ENCODE data around the gene PLXNA3.

Gene PLXNA3

DNA sequence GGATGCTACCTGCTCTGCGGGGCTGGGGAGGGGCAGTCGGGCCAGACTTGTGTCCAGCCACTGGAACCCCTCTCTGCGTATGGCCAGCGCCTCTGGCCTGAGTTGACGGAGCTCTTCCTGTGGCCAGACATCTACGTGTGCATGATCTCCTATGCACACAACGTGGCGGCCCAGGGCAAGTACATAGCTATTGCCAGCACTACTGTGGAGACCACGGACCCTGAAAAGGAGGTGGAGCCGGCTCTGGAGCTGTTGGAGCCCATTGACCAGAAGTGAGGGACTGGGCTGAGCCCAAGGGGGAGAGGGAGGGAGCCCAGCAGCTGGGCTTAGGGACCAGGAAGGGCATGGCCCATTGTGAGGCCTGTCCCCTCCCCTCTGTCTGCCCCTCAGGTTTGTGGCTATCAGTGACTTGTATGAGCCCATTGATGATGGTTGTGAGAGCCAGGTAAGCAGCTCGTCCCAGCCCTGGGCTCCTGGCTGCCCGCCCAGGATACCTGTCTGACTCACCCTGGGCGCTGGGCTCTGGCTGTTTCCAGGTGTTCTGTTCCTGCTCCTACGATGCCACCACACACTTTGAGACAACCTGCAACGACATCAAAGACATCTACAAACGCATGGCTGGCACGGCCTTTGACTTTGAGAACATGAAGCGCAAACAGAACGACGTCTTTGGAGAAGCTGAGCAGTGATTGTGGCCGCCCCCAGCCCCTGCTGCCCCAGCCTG, 15.9 kb upstream of the PLXNA3 start:
- FAIRE-seq (no peak), DNase-seq (ENCODE audit: insufficient read length, low spot score) (no peak)
- TF ChIP-seq TAF1 (IDR thresholded peaks at IDR 0.05; ENCODE audit: low read depth, low read length), result no peak
- no peak for TF ChIP-seq POLR2AphosphoS5 (IDR thresholded peaks at IDR 0.05; ENCODE audit: low read depth, low read length)
- TF ChIP-seq POU2F2 (IDR thresholded peaks at IDR 0.05; ENCODE audit: low read depth, low read length), result no peak
- no peak for TF ChIP-seq POLR2A (IDR thresholded peaks at IDR 0.05; ENCODE audit: low read depth, low read length)
- TF ChIP-seq PAX5 (IDR thresholded peaks at IDR 0.05; ENCODE audit: insufficient read depth, low read length, severe bottlenecking), result no peak
- no peak for TF ChIP-seq SPI1 (IDR thresholded peaks at IDR 0.05; ENCODE audit: low read depth, low read length)

- TF ChIP-seq SPI1 (IDR thresholded peaks at IDR 0.05; ENCODE audit: low read depth, low read length), result no peak
- TF ChIP-seq TAF1 (IDR thresholded peaks at IDR 0.05; ENCODE audit: low read depth, low read length), result no peak
- TF ChIP-seq POU2F2 (IDR thresholded peaks at IDR 0.05; ENCODE audit: low read depth, low read length), result no peak
- no peak for TF ChIP-seq POLR2A (IDR thresholded peaks at IDR 0.05; ENCODE audit: low read depth, low read length)
- no peak for TF ChIP-seq PAX5 (IDR thresholded peaks at IDR 0.05; ENCODE audit: insufficient read depth, low read length, severe bottlenecking)
- no peak for TF ChIP-seq POLR2AphosphoS5 (IDR thresholded peaks at IDR 0.05; ENCODE audit: low read depth, low read length)
- FAIRE-seq, result peak; percentile 54
Measured at GRCh38 chrX:154443479-154443910, 14.6 kb upstream of the PLXNA3 start.

DNA sequence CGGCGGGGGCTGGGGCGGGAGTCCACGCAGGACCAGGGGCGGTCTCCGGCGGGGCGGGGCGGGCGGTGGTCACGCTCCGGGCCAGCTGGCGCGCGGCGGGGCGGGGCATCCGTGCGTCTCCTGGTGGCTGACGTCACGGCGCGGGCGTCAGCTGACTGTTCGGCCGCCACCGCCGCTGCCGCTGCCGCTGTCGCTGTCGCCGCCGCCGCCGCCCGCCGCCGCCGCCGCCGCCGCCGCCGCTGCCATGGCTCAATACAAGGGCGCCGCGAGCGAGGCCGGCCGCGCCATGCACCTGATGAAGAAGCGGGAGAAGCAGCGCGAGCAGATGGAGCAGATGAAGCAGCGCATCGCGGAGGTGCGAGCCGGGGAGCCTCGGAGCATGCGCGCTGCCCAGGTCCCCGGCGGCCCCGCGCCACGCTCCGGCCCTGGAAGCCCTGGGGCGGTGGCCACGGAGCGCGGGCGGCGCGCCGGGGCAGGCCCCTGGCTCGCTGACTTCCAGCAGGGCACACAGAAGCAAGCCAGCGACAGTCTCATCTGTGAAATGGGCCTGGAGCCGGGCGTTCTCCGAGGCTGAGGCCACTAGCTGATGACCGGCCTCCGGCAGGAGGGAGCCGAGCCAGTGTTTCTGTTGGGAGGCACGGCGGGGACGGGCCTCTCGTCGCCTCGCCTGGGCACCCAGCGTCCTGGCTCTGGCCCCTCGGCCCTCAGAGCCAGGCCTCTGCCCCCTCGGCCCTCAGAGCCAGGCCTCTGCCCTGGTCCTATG, 13.9 kb upstream of the PLXNA3 start, which contains the start of gene FAM50A:
TSS of gene FAM50A (plus strand) at position 150 of the 763 bp plus-strand sequence. CDS start at position 245, 95 bp downstream.
- TF ChIP-seq POLR2A (IDR thresholded peaks at IDR 0.05; ENCODE audit: low read depth, low read length) (no peak), POU2F2 (IDR thresholded peaks at IDR 0.05; ENCODE audit: low read depth, low read length) (no peak), TAF1 (IDR thresholded peaks at IDR 0.05; ENCODE audit: low read depth, low read length) (no peak), SPI1 (IDR thresholded peaks at IDR 0.05; ENCODE audit: low read depth, low read length) (no peak), PAX5 (IDR thresholded peaks at IDR 0.05; ENCODE audit: insufficient read depth, low read length, severe bottlenecking) (no peak), POLR2AphosphoS5 (IDR thresholded peaks at IDR 0.05; ENCODE audit: low read depth, low read length) (no peak)
- FAIRE-seq (peak; percentile 96), DNase-seq (ENCODE audit: insufficient read length, low spot score) (peak; percentile 87)

More at GRCh38 chrX:154443479-154443910, 14.6 kb upstream of the PLXNA3 start:
- no peak for DNase-seq (ENCODE audit: insufficient read length, low spot score)

GRCh38 chrX:154444755-154445246, 13.3 kb upstream of the PLXNA3 start:
- no peak for DNase-seq (ENCODE audit: insufficient read length, low spot score)
- TF ChIP-seq PAX5 (IDR thresholded peaks at IDR 0.05; ENCODE audit: insufficient read depth, low read length, severe bottlenecking), result no peak
- no peak for TF ChIP-seq SPI1 (IDR thresholded peaks at IDR 0.05; ENCODE audit: low read depth, low read length)
- no peak for TF ChIP-seq POLR2AphosphoS5 (IDR thresholded peaks at IDR 0.05; ENCODE audit: low read depth, low read length)
- no peak for TF ChIP-seq POU2F2 (IDR thresholded peaks at IDR 0.05; ENCODE audit: low read depth, low read length)
- peak; percentile 47 for FAIRE-seq

GRCh38 chrX:154445776-154446175, 12.3 kb upstream of the PLXNA3 start:
- FAIRE-seq (no peak), DNase-seq (ENCODE audit: insufficient read length, low spot score) (no peak)
- TF ChIP-seq SPI1 (IDR thresholded peaks at IDR 0.05; ENCODE audit: low read depth, low read length), result no peak
- no peak for TF ChIP-seq POLR2A (IDR thresholded peaks at IDR 0.05; ENCODE audit: low read depth, low read length)
- TF ChIP-seq TAF1 (IDR thresholded peaks at IDR 0.05; ENCODE audit: low read depth, low read length), result no peak
- no peak for TF ChIP-seq PAX5 (IDR thresholded peaks at IDR 0.05; ENCODE audit: insufficient read depth, low read length, severe bottlenecking)
- TF ChIP-seq POU2F2 (IDR thresholded peaks at IDR 0.05; ENCODE audit: low read depth, low read length), result no peak
- no peak for TF ChIP-seq POLR2AphosphoS5 (IDR thresholded peaks at IDR 0.05; ENCODE audit: low read depth, low read length)

DNA sequence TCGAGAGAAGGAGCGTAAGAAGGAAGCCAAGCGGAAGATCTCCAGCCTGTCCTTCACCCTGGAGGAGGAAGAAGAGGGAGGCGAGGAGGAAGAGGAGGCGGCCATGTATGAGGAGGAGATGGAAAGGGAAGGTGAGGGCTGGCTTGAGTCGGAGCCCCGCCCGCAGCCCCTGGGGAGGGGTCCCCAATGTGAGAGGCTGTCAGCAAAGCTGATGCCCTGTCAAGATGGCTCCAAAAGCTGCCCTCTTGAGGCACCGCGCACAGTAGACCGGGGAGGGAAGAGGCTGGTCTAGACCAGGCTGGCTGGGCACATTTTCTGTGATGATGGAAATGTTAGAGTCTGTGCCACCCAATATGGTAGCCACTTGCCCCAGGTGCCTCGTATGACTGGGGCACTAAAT, 11.7 kb upstream of the PLXNA3 start:
- no peak for DNase-seq (ENCODE audit: insufficient read length, low spot score)
- TF ChIP-seq TAF1 (IDR thresholded peaks at IDR 0.05; ENCODE audit: low read depth, low read length), result no peak
- no peak for TF ChIP-seq POU2F2 (IDR thresholded peaks at IDR 0.05; ENCODE audit: low read depth, low read length)
- TF ChIP-seq POLR2AphosphoS5 (IDR thresholded peaks at IDR 0.05; ENCODE audit: low read depth, low read length), result no peak
- TF ChIP-seq POLR2A (IDR thresholded peaks at IDR 0.05; ENCODE audit: low read depth, low read length), result no peak
- TF ChIP-seq PAX5 (IDR thresholded peaks at IDR 0.05; ENCODE audit: insufficient read depth, low read length, severe bottlenecking), result no peak
- no peak for TF ChIP-seq SPI1 (IDR thresholded peaks at IDR 0.05; ENCODE audit: low read depth, low read length)
- FAIRE-seq, result no peak

DNA sequence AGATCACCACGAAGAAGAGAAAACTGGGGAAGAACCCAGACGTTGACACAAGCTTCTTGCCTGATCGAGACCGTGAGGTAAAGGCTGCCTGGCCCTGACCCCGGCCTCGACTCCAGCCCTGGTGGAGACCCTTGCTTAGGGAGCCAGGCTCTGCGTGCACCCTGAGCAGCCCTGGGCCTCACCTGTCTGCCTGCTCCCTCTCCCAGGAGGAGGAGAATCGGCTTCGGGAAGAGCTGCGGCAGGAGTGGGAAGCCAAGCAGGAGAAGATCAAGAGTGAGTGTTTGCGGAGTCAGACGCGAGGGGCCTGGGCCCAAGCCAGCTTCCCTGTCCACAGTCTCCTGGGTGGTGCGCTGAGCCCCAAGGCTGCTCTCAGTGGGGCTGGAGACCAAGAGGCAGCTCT, 9.6 kb upstream of the PLXNA3 start:
- FAIRE-seq (no peak), DNase-seq (ENCODE audit: insufficient read length, low spot score) (no peak)
- TF ChIP-seq SPI1 (IDR thresholded peaks at IDR 0.05; ENCODE audit: low read depth, low read length), result no peak
- TF ChIP-seq POLR2AphosphoS5 (IDR thresholded peaks at IDR 0.05; ENCODE audit: low read depth, low read length), result no peak
- no peak for TF ChIP-seq POU2F2 (IDR thresholded peaks at IDR 0.05; ENCODE audit: low read depth, low read length)
- no peak for TF ChIP-seq TAF1 (IDR thresholded peaks at IDR 0.05; ENCODE audit: low read depth, low read length)
- no peak for TF ChIP-seq PAX5 (IDR thresholded peaks at IDR 0.05; ENCODE audit: insufficient read depth, low read length, severe bottlenecking)
- no peak for TF ChIP-seq POLR2A (IDR thresholded peaks at IDR 0.05; ENCODE audit: low read depth, low read length)

GRCh38 chrX:154449618-154450017, 8.5 kb upstream of the PLXNA3 start:
- FAIRE-seq (no peak), DNase-seq (ENCODE audit: insufficient read length, low spot score) (no peak)
- TF ChIP-seq POLR2AphosphoS5 (IDR thresholded peaks at IDR 0.05; ENCODE audit: low read depth, low read length) (no peak), SPI1 (IDR thresholded peaks at IDR 0.05; ENCODE audit: low read depth, low read length) (no peak), TAF1 (IDR thresholded peaks at IDR 0.05; ENCODE audit: low read depth, low read length) (no peak), POU2F2 (IDR thresholded peaks at IDR 0.05; ENCODE audit: low read depth, low read length) (no peak)

DNA sequence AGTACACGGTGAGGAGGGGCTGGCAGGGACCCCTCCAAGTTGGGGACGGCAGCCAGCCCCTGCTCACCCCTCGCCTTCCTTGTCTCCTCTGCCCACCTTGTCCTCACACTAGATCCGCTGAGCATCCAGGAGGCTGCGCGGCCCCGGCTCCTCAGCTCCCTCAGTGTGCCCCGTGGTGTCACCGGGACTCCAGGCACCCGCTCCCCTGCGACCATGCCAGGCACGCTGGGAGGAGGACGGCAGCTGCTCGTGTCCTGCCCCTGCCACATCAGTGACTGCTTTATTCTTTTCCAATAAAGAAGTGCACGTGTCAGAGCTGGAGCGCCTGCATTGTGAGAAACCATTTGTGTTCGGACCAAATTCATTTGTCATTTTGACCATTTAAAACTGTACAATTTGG, 7.8 kb upstream of the PLXNA3 start:
- no peak for DNase-seq (ENCODE audit: insufficient read length, low spot score)
- FAIRE-seq, result no peak

More for the DNA sequence above, 7.8 kb upstream of the PLXNA3 start:
- no peak for TF ChIP-seq POLR2A (IDR thresholded peaks at IDR 0.05; ENCODE audit: low read depth, low read length)
- no peak for TF ChIP-seq POLR2AphosphoS5 (IDR thresholded peaks at IDR 0.05; ENCODE audit: low read depth, low read length)
- TF ChIP-seq POU2F2 (IDR thresholded peaks at IDR 0.05; ENCODE audit: low read depth, low read length), result no peak
- no peak for TF ChIP-seq PAX5 (IDR thresholded peaks at IDR 0.05; ENCODE audit: insufficient read depth, low read length, severe bottlenecking)
- TF ChIP-seq SPI1 (IDR thresholded peaks at IDR 0.05; ENCODE audit: low read depth, low read length), result no peak
- TF ChIP-seq TAF1 (IDR thresholded peaks at IDR 0.05; ENCODE audit: low read depth, low read length), result no peak

Data from GM12891 (cell line).